ENCODE data around the gene RANBP3.

GRCh38 chr19:6012426-6013170, 34.7 kb upstream of the RANBP3 start:
- TF ChIP-seq CTCF (IDR thresholded peaks at IDR 0.05) (no peak), ZFX (IDR thresholded peaks at IDR 0.05; ENCODE audit: borderline replicate concordance) (no peak)
